A204.1 (cell line): ENCODE results near the gene CPTP.

Experiments
- FAIRE-seq: peaks from 2 replicates; lab custom pipeline; 2012; peaks lifted over from hg19 to GRCh38; lab: Jason Lieb, UNC

The CPTP gene

DNA sequence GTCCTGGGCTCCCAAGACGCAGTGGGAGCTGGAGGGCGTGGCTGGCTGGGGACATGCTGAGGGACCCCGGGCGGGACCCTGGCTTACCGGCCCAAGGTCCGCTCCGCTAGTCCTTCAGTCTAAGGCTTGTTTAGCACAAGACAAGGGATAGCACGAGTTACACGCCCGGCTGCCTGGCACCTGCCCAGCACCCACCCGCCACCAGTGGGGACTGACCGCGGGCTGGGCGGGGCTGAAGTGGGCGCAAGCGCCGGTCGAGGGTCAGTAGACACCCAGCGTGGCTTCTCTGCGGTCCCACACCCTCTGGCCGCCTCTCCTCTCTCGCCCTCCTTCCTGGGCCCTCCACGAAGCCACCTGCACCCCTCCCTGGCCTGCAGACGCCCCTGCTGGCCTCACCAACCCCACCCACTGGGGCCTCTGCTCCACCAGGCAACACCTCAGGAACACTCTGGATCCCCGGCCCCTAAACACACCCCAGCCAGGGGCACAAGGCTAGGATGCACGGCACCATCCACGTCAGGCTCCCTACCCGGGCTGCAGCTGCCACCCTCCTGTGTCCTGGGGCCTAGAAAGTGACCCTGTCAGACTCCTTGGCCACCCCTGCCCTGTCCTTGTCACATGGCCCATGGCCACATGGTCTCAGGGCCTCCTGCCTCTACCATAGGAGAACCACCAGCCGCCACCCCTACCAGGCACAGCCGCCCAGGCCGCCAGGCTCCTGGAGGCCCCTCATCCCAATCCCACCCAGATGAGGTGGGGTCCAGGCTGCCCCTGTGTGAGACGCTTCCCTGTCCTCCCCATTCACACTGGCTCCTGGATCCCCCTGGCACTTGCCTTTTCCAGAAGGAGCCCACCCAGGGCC, 12.6 kb downstream of the CPTP start:
- no peak for FAIRE-seq

DNA sequence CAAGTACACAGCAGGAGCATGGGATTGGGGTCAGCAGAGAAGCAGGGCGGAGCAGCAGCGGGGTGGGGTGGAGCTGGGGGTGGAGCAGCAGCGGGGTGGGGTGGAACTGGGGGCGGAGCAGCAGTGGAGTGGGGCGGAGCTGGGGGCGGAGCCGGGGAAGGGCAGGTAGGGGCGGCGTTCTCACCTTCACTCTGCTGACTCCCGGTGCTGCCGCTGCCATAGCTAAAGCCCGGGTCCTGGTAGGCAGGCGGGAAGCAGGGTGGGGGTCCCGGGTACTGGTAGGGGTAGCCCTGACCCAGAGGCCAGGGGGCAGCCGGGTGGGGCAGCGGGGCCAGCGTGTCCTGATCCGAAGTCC, 13.2 kb downstream of the CPTP start:
- no peak for FAIRE-seq

DNA sequence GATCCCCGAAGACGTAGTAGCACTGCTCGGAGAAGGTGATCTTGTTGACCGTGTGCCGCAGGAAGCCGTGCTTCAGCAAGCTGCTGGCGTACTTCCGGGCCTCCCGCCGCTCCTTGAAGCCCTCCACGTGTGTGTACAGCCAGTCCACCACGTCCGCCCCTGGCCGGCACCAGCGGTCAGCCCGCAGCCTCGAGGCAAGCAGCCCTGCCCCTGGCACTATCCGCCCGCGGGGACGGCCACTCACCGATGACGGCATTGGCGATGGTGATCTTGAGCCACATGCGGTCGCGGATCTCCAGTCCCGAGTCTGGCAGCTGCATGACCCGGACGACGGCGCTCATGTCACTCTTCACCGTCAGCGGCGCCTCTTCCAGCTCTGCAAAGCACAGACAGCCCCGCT, 13.7 kb downstream of the CPTP start:
- no peak for FAIRE-seq

DNA sequence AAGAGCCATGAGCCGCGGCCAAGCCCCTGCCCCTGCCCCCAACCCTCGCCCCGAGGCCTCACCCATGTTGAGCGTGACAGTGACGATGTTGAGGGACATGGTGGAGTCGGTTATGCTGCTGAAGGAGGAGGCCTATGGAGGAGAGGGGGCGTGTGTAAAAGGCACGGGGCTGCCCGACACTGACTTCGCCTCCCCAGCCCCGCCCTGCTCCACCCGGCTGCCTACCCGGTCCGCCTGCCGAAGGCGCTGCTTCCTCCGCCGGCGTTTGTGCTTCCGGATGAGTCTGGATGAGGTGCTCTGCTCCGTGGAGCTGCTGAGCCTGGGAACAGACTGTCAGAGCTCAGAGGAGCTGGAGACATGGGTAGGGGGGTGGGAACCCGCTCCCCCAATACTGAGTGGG, 15.6 kb downstream of the CPTP start:
- no peak for FAIRE-seq

DNA sequence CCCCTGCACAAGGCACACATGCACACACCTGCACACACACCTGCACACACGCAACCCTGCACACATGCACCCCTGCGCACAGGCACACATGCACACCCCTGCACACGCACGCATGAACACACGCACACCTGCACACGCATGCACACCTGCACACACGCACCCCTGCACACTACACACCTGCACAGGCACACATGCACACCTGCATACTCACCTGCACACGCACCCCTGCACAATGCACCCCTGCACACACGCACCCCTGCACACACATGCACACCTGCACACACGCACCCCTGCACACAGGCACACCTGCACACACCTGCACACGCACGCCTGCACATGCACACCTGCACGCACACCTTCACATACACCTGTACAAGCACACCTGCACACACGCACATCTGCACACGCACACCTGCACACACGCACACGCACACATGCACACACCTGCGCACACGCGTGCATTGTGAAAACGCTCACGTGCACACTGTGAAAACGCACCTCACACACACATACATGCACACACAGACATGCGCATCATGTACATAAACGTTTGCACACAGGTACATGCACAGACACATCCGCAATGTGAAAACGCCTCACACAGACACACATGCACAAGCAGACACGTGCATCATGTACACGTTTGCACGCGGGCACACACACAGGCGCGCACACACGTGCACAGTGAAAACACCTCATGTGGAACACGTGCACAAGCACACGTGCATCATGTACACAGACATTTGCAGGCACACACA, 16.4 kb downstream of the CPTP start:
- FAIRE-seq: no peak

DNA sequence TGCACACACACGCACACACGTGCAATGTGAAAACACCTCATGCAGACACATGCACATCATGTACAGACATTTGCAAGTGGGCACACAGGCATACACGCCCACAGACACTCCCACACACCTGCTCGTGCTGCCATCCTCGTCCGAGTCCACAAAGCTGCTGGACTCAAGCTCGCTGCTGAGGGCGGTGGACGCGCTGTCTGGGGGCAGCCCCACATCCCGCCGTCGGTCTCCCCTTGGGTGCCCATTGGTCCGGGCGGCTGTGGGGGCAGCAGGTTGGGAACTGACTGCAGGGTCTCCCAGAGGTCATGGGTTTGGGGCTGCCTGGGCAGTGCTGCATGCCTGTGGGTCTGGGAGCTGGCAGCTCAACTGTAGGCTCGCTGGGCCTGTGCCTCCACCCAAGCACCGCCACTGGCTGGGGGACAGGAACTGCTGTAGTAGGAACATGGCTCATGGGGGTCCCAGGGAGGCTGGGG, 17.0 kb downstream of the CPTP start:
- no peak for FAIRE-seq

DNA sequence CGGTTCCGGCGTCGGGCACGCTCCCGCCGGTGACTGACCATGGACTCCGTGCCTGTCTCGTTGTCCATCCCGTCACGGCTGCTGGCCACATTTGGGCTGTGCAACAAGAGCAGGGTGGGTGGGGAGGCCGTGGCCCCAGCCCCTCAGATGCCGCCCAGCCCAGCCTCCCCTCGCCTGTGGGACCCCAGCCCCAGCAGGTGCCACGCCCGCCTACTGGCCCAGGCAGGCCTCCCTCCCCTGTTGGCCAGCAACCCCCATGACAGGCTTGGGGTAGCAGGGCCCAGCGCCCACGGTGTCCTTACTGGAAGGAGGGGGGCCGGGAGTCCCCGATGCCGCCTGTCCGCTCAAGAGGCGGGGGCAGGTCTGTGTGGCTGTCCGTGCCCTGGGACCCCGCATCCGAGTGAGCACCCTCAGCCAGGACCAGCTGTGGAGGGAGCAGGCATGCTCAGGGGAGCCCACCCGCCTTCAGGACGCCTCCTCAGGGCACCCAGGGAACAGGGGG, 17.5 kb downstream of the CPTP start:
- FAIRE-seq: no peak

DNA sequence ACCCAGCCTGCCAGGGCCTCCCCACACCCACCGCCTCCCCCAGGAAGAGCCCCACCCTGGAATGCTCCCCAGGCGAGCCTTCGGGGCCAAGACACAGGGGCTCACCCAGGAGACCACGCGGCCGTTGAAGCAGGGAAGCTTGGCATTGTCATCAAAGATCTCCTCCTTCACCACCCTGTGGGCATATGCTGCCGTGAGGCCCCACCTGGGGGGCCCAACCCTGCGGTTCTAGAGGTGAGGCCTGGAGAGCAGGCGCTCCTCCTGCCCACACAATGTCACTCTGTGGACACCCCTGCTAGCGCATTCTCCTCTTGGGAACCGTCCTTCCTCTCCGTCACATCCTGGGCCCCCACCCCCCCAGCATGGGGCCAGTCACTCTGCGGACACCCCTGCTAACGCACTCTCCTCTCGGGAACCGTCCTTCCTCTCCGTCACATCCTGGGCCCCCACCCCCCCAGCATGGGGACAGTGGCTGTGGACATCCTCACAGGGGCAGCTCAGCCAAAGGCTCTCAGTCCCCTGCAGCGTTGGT, 18.0 kb downstream of the CPTP start:
- FAIRE-seq: no peak

DNA sequence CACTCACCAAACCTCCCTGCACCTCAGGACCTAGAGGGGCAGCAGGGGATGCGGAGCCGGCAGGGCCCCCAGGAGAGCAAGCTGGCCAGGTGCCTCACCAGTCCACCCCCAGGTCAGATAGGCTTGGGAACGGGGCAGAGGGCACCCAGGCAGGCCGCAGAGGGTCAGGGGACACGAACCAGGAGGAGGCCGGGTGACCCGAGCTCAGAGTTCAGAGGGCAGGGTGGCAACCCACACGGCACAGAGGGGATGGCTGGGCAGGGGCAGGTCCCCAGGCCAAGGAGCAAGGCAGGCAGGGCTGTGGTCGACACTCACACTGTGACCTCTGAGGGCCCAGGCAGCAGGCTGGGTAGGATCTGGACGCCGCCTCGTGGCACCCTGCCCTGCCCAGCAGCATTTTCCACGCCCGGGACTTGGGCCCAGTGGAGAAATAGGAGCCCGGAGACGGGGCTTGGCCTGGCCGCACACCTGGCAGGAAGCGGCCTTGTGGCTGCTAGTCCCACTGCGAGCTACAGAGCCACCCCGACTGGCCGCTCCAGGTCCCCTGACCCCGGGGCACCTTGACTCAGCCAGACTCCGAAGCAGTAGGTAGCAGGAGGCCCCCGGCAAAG, 19.3 kb downstream of the CPTP start:
- FAIRE-seq: no peak

DNA sequence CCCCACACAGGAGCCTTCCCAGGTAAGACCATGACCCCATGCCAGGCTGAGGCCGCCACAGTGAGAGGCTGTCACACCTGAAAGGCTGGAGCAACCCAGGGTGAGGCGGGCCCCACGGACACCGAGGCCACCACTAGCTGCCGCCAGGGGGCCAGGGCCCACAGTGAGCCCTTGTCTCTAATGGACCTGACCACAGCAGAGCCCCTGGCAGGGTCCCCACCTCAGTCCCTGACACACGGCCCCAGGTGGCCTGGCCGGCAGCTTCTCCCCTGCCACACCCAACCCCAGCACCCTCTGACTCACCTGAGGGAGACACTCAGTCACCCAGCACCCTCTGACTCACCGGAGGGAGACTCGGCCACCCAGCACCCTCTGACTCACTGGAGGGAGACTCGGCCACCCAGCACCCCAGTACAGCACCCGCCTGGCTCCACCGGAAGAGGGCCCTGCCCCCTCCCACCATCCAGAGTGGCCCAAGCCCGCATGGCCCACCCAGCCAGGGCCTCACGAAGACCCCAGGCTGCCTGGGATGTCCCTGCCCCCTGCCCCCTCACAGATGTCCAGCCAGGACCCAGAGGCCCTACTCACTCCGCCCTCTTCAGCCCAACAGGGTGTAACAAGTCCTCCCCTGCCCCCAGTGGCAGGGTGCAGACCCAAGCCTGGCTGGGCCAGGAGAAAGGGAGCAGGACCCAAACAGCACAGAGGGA, 20.2 kb downstream of the CPTP start:
- FAIRE-seq: no peak

DNA sequence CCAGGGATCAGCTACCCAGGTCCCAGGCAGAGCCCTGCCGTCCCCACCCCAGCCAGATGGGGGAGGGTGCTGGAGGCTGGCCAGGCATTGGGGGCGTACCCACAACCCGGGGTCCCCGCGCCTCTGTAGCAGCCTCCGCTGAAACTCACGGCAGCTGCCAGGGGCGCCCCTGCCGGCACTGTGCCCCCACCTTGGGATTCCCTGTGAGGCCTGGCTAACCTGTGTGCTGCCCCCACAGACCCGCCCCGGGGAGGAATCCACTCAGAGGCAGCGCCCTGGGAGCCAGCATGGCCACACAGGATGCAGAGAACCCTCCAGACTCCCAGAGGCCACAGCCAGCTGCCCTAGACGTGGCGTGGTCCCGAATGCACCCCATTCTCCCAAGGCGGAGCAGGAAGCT, 20.8 kb downstream of the CPTP start:
- no peak for FAIRE-seq

DNA sequence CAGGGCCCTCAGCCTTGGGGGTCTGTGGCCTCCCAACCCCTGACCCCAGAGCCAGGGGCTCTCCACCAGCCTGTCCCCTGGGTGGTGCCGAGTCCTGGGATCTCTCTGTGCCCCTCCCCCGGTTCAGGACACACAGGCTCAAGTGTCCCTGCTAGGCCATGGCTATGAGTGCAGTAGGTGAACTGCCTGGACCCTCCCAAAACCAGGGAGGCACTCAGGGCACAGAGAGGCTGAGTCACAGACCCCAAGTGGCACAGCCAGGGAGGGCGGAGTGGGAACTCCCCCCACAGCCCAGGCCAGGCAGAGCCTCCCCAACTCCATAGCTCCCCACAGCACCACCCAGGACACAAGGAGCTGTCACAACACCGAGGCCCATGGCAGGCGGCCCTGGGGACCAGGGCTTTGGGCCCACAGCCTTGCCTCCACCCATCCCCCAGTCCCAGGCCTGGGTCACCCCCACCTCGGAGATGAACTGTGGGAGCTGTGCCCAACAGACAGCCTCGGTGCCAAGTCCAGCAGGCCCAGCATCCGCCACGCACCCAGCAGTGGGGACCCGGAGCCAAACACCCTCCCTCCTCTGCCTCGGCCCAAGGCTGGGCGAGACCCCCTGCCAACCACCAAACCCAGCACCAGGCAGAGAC, 21.4 kb downstream of the CPTP start:
- no peak for FAIRE-seq

DNA sequence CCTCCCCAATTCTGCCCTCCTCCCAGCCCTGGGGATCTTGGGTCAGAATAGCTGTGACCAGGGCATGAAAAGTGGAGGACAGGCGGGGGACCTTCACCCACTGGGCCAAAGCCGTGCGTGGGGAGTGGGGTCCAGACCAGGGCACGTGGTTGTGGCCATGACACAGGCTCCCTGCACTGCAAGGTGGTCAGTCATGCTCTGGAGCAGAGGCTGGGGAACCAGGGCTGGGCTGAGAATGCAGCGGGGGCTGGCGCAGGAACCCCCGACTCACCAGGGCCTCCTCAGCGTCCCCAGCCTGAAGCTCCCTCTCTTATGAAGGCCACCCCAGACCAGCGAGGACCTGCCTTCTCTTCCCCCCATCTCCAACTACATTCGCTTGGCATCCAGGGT, 21.9 kb downstream of the CPTP start:
- FAIRE-seq: no peak

DNA sequence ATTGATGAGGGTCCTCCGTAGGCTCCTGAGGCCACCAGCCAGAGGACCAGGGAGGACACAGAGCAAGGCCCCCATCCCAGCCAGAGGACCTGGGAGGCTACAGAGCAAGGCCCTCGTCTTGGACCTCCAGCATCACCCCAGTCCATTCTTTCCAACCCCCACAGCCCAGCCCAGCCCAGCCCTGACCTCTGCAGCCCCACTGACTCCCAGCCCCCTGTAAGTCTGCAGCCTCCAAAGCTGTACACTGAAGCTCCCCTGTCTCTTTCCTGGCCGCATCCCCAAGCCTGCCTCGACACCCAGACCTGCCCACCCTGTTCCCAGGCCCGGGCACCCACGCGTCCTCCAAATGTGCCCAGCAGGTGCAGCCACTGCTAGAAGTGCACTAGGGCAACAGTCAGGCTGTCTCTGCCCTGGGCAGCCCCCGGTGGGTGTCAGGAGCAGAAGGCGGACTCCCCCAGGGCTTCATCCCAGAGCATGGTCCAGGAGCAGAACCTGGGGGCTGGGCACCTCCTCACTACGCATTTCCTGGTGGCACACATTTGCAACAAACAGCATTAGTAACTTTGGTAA, 22.5 kb downstream of the CPTP start:
- FAIRE-seq: no peak

DNA sequence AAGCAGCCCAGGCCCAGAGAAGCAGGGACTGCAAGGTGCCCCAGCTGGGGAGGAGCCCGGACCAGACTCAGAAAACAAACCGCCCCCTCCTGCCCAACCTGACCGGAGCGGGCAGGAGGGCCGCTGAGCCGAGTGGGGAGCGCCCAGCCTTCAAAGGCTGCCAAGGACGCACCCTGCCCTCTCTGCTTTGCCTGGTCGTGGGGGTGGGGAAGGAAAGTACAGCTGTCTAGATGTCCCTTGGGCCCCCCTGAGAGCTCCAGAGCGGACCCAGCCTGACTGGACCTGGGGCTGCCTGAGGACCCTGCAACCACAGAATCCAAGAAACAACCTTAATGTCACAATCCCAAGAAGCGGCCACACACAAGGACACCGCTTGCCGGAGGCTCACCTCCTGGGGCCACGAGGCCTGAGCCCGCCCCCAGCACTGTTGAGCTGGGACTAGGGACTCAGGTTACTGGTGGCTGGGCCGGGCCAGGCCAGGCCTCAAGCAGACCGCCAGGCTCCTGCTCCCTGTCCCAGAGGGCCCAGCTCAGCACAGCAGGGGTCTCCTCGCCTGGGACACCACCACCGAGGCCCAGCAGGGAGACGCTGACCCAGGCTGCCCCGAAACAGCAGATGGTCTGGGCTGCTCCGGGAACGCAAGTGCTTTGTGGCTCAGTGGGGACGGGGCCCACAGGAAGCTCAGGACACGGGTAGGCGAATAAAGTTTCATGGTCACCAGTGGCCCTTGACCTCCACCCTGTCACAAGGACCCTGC, 23.2 kb downstream of the CPTP start:
- FAIRE-seq: no peak

DNA sequence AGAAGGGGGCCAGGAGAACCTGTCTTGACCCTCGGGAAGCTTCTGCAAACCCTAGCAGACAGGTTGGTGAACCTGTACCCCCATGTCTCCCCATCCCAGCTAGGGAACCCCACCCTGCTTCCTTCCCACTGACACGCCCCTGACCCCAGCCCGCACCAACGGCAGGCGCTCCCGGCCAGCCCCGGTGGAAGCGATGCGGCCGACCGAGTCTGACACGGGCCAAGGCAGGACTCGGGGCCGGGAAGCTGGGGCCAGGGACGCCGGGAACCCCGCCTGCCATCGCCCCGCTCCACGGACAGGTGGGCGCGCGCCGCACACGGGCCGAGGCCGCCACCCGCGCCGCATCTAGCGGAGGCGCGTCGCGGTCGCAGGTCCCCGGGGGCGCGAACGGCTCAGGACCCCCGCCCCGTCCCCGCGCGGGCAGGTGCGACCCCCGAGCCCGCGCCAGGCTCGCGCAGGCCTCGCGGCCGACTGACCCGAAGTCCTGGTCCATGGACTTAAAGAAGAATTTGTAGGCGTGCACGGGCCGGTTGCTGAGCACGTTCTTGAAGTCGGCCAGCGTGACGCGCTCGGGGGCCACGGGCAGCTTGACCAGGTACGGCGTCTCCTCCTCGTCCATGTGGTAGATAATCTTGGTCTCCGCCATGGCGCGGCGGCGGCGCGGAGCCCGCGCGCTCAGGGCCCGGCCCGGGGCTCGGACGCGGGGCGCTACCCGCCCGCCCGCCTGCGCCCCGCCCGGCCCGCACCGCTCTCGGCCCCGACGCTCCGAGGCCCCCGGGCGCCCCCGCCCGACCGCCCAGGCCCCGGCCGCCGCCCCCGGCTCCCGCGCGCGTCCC, 24.0 kb downstream of the CPTP start:
- FAIRE-seq: no peak

DNA sequence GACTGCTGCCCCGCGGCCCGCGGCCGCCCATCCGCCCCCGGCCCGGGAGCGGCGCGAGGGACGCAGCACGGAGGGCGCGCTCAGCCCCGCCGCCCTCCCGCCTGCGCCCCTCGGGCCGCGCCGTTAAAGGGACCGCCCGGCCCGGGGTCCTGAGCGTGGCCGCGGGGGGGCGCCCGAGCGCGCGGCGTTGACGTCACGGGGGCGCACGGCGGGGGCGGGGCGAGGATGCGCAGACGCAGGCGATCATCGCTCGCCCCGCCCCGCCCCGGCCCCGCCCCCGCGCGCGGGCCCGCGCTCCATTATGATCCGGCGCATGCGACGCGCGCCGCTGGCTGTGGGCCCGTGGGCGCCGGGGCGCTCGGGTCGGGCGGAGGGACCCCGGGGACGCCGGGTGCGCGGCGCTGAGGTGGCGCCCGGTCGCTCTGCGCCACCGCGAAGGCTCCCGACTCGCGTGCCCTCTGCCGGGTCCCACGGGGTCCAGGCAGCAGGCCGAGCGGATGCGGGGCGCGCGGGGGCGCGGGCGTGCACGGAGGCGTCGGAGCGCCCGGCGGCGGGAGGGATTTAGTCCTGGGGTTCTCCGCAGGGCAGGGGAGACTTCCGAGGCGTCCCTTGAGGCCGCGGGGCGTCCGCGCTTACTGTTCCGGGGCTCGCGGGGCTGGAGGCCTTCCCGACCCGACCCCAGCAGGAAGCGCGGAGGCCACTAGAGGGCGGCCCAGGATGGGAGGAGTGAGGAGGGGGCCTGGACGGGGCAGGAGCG, 24.8 kb downstream of the CPTP start, which contains the start of gene DVL1:
DVL1 (minus strand) TSS at position 163 of the 757 bp plus-strand sequence. CDS start 353 bp downstream, outside the sequence.
- no peak for FAIRE-seq

DNA sequence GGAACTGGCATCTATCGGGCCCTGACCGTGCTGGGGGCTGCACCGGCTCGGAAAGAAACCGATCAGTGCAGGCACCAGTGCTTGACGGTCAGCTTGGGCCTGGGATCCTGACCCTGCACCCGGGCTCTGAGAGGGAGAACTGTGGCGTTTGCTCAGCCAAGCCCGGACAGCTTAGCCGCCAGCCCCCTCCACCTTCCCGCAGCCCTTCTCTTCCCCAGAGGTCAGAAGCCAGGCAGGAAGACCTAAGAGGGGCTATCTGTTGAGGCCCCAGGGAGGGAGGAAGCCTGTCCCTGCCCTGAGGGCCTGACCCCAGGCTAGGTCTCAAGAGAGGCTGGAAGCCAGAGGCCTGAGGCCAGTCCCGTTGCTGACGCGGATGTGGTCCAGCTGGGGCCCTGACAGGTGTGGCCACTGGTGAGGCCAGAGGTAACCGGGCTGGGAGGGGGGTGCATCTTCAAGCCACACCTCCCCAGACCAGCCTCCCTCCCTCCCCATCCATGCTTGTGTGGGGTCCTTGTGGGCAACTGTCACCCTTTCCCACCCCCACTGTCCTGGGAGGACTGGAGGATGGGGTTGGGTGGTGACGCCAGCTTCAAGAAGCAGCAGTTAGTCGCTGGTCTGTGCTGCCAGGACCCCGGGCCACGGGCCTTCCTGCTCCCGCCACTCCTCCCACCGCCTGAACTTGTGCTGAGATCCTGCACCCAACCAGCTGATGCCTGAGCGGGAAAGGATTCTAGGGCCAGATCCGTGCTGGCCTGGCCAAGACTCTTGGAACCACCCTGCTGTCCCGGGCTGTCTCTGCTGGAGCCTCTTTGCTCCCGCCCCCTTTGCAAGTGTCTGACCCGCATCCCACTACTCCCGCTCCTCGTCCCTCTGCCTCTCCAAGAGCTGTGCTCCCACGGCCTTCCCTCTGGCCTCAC, 27.2 kb downstream of the CPTP start:
- FAIRE-seq: no peak
